Measurements from ENCODE around the gene SDCCAG8.

The SDCCAG8 gene

DNA sequence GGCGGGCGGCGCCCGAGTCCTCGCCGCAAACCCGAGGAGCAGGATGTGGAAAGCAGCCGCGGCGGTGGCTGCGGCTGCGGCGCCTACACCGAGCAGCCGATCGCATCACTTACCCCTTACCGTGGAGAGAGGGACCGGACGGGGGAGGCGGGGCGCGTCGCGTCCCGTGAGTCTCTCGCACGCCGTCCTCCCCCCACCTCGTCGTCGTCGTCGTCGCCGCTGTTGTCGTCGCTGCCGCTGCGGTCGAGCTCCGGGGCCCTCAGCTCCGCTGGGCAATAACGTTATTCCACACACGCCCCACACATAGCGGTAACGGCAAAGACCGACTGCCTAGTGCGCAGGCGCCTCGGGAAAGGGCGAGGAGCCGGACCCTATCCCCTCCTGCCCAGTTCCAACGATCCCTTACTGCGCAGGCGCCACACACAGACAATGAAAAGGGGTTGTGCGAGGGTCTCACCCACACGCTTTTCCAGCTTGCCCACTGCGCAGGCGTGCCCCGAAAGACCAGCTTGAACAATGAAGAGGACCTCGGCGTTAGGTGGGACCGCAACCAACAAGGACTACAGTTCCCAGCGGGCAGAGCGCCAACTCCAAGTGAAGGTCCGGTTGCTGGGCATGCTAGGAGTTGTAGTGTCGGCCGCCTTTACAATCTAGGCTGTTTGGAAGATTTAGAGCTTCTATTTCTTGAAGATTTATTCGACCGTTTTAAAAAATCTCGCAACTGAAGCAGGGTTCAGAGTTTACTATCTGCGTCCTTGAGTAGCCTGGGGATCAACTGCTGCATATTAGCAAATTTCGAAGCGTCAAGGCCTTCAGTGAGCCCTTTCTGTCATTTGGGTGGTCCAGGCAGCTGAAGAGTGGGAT is 682 bp upstream of the SDCCAG8 start, which contains the start of gene CEP170:
CEP170 (minus strand) TSS at position 355 of the 864 bp plus-strand sequence. CDS start 30,001 bp downstream, outside the sequence.
- DNase-seq: peak; percentile 88 to 92

DNA sequence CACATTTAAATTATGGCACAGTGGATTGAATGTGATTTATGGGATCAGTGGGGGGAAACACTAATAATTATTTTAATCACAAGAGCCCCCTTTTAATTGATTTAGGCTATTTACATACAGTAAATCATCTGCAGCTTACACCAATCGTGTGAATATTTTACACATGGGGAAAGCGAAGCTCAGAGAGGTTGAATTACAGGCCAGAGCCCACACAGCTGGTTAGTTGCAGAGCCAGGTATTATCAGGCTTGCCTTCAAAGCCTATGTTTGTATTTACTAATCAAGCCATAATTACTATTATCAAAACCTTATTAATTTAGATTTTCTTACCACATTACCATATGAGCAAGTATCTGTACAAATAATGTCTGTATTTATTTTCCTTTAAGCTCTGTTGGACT is 749 bp downstream of the SDCCAG8 start:
- no peak for DNase-seq

DNA sequence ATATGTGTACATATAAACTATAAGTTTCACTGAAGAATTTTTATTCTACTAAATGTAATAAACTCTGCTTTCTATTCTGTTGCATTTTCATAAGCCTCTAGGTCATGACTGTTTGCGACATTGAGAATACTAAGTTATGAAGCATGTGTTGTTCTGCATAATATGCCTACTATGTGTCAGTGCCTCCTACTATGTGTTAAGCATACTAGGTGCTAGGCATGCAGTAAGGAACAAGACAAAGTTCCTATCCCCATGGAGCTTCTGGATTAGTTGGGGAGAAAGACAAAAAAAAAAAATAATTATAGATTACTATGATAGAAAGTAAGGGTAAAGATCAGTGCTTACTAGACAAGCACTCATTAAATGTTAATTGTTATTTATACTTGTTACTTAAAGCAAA is 1.3 kb downstream of the SDCCAG8 start:
- DNase-seq: no peak

GRCh38 chr1:243258731-243259130 is 2.9 kb downstream of the SDCCAG8 start:
- no peak for DNase-seq

DNA sequence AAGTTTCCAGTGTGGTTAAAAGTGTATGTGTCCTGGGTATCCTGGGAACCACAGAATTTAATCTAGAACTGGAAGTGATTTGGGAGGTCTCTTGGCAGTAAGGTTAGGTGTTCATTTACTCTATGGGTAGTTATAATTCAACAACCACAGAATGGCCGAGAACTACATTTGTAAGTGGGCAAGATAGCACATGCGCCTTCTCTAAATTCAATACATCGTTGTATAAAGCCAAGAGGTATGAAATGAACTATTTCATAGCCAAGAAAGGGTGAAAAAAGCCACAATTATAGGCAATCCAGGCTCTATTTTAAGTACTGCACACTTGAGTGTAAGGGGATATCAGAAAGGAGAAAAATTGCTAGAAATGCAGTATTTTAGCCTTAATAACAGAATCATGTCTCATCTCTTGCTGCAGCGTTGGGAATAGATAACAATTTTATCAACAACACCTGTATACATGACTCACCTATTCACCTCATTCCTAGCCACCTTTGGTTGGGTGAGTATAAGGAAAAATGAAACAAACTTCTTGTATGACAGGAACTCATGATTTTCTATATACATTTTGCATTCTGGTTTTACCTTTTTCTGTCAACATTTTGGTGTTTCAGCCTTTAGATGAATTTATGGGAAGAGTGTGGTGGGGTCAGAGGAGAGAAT is 4.5 kb downstream of the SDCCAG8 start:
- no peak for DNase-seq

GRCh38 chr1:243261390-243261789 is 5.5 kb downstream of the SDCCAG8 start:
- no peak for DNase-seq

DNA sequence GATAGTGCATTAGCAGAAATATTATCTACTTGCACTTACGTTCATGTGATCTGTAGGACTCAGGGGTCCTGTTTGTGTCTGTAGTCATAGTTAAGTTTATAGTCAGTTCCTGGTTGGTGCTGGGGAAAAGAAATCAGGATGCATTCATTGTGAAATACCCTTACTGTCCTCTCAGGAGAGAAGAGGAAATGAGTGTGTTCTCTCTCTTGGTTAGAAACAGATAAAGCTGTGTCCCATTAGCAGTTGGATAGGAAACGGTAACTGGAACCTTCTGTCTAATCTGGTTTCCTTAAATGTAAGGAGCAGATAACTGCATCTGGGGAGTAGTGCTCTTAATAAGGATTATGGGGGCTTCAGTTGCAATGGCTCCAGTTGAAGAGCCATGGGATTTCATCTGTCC is 8.9 kb downstream of the SDCCAG8 start:
- no peak for DNase-seq

- DNase-seq: no peak
Measured at GRCh38 chr1:243266231-243266630, 10.4 kb downstream of the SDCCAG8 start.

GRCh38 chr1:243267471-243267880 is 11.6 kb downstream of the SDCCAG8 start:
- DNase-seq: peak in 1 of 2 donors; percentile 30

- DNase-seq: no peak
Measured at GRCh38 chr1:243267914-243268653, 12.2 kb downstream of the SDCCAG8 start.

GRCh38 chr1:243268751-243269460 is 13.1 kb downstream of the SDCCAG8 start:
- DNase-seq: no peak

DNA sequence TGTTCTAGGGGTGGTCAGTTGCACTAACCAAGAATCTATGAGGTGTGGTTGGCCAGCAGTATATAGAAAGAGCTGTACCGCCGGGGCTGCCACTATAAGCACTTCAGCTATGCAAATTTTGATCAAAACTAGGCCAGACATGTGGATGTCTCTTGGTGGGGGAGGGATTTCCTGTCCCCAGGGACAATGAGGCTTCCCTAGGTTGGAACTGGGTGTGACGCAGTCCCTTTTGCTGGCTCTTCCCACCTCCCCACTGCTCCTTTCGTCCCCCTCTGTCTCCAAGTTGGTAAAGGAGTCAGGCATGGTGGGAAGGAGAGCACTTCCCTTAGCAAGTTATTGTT is 13.6 kb downstream of the SDCCAG8 start:
- no peak for DNase-seq

- no peak for DNase-seq
Measured at GRCh38 chr1:243270097-243270864, 14.4 kb downstream of the SDCCAG8 start.

DNA sequence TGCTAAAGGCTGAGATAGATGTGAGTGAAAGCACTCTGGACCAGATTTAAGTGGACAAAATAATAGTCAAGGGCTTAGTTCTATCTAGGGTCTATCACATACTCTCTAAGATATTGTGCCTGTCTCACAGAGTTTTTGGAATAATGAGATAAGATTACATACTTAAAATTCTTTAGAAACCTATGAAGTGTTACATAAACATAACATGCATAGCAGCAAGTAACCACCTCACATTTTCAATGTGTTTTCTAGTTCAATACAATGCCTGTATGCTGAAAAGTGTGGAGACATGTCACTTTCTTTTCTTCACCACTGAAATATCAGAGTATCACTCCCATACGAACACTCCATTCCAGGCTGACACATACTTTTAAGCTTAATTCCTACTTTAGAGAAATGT is 16.2 kb downstream of the SDCCAG8 start:
- DNase-seq: no peak

DNA sequence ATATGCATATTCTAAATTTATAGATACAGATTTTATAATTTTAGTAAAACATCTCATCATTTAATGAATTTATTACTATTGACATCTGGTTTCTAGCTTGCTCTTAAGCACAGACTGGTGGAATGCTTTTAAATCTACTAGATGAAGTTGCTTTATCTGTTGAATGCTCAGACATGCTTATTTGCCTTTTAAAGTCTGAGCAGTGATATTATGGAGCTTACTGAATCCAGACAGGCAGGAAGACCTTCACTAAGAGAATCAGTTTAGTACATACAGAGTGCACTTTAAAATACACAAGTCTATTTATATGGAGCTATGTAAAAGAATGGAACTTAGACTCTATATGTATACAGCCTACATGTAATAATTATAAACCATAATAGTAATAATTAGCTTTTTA is 16.6 kb downstream of the SDCCAG8 start:
- no peak for DNase-seq

DNA sequence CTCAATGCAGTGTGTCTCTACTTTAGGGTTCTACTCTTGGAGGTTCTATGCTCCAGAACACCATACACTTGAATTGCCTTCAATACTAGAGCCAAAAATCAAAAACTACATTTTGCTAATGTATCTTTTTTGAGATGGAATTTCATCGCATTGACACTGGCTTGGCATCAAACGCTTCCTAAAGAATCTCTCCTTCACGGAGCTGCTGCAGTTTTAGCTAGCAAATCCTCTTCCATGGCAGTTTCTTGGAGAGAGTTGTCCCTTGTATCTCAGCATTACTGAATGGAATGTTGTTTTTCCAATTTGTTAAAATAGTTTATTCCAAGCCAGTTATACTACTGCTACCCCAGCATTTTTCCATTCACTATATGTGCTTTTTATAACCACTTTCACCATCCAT is 17.7 kb downstream of the SDCCAG8 start:
- DNase-seq: no peak

GRCh38 chr1:243273945-243274344 is 18.1 kb downstream of the SDCCAG8 start:
- no peak for DNase-seq

DNA sequence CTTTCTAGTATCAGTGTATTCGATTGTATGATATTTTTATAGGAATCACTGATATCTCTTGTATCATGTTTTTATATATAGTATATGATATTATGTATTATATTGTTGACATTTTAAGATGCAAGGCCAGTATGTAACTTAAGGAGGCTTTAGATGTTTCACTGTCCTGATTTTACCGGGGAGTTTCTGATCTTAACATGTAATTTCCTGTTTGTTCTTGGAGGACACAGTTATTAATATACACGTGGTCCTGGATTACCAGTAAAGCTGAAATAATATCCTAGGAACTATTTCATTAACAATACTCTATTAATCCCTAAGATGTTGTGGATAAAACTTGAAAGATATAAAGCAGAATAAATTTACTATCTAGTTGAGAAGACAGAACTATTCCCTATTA is 19.5 kb downstream of the SDCCAG8 start:
- DNase-seq: no peak

DNA sequence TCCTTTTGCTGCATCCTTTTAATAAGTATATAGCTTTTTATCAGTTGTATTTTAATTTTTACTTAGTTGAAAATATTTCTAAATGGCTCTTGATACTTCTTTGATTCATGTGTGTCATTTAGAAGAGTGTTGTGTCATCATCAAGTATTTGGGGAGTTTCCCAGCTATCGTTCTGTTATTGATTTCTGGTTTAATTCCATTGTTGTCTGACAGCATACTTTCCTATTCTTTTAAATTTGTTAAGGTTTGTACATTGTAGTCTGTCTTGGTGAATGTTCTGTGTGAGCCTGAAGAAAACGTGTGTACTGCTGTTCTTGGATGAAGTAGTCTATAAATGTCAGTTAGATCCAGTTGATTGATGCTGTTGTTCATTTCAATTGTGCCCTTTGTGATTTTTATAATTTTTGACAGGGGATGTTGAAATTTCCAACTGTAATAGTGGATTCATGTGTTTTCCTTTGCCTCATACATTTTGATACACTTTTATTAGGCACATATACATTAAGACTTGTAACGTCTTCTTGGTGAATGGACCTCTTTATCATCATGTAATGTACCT is 24.8 kb downstream of the SDCCAG8 start:
- DNase-seq: no peak

DNA sequence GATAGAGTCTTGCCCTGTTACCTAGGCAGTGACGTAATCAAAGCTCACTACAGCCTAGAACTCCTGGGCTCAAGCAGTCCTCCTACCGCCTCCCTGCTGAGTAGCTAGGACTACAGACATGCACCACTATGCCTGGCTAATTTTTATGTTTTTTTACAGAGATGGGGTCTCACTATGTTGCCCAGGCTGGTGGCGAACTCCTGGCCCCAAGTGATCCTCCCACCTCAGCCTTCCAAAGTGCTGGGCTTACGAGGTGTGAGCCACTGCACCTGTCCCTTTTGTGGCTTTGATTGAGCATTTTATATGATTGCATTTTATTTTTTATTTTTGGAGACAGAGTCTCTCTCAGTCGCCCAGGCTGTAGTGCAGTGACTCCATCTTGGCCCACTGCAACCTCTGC is 25.8 kb downstream of the SDCCAG8 start:
- no peak for DNase-seq

- DNase-seq: no peak
Measured at GRCh38 chr1:243286409-243287122, 30.7 kb downstream of the SDCCAG8 start.

Data from CD4-positive, alpha-beta T cell treated with Interleukin-1 beta for 1 hour (primary cell).